HepG2 (cell line): ENCODE results near the gene PARM1.

ENCODE experiments used
- CEBPB ChIP-seq: IDR thresholded peaks from 2 replicates; pipeline ENCODE4 v1.6.1; 2011; ENCODE audit warnings: low read depth, low read length, improper control_type of control experiment, borderline replicate concordance
- TRIM24 ChIP-seq: sonication (generic); formaldehyde crosslinking; IDR thresholded peaks from 2 replicates; pipeline ENCODE4 v1.8.0; 2022; ENCODE audit warnings: mild to moderate bottlenecking, missing genetic modification reagents
- ZNF431 ChIP-seq: sonication (generic); formaldehyde crosslinking; IDR thresholded peaks from 2 replicates; pipeline ENCODE4 v1.9.0; 2022; ENCODE audit warnings: missing genetic modification reagents, low read depth, mild to moderate bottlenecking, borderline replicate concordance
- ZNF891 ChIP-seq: sonication (generic); formaldehyde crosslinking; IDR thresholded peaks from 2 replicates; pipeline ENCODE4 v1.5.0; 2020; ENCODE audit warnings: mild to moderate bottlenecking, missing genetic modification reagents
- TF ChIP-seq, protein P1 (sequence below): IDR thresholded peaks from 2 replicates; pipeline ENCODE4 v1.6.1; 2016; ENCODE audit warnings: low read depth, borderline replicate concordance
- TF ChIP-seq, protein P2 (sequence below): IDR thresholded peaks from 2 replicates; pipeline ENCODE4 v1.6.1; 2016; ENCODE audit warnings: mild to moderate bottlenecking

DNA sequence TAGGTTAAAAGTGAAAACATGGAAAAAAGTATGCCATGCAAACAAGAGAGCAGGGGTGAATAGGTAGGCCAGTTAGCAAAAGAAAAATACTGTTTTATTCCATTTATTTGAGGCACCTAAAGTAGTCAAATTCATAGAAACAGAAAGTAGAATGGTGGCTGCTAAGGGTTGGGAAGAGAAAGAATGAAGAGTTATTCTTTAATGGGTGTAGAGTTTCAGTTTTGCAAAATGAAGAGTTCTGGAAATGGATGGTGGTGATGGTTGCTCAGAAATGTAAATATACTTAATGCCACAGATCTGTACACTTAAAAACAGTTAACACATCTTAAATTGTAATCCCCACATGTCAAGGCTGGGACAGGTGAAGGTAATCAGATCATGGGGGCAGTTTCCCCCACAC lies 29.7 kb downstream of the PARM1 start:
- TF ChIP-seq CEBPB (no peak), ZNF431 (CRISPR knock-in tag) (no peak), TRIM24 (CRISPR knock-in tag) (no peak), ZNF891 (CRISPR knock-in tag) (no peak)
- TF ChIP-seq, protein P1, sequence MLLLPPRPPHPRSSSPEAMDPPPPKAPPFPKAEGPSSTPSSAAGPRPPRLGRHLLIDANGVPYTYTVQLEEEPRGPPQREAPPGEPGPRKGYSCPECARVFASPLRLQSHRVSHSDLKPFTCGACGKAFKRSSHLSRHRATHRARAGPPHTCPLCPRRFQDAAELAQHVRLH (CRISPR knock-in tag): no peak
- TF ChIP-seq, protein P2, sequence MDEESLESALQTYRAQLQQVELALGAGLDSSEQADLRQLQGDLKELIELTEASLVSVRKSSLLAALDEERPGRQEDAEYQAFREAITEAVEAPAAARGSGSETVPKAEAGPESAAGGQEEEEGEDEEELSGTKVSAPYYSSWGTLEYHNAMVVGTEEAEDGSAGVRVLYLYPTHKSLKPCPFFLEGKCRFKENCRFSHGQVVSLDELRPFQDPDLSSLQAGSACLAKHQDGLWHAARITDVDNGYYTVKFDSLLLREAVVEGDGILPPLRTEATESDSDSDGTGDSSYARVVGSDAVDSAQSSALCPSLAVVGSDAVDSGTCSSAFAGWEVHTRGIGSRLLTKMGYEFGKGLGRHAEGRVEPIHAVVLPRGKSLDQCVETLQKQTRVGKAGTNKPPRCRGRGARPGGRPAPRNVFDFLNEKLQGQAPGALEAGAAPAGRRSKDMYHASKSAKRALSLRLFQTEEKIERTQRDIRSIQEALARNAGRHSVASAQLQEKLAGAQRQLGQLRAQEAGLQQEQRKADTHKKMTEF (CRISPR knock-in tag): no peak
